PFSK-1 (cell line): ENCODE results near the gene SIKE1.

ENCODE experiments used
- FOXP2 ChIP-seq: optimal IDR thresholded peaks from 2 replicates; pipeline ENCODE3; 2011; ENCODE audit warnings: borderline replicate concordance, control low read depth, inconsistent platforms; ENCODE audit not compliant: insufficient read depth; ENCODE audit errors: extremely low read length, extremely low read depth
- POLR2AphosphoS5 ChIP-seq: IDR thresholded peaks from 2 replicates; pipeline ENCODE4 v1.6.1; 2012; ENCODE audit warnings: low read depth, mild to moderate bottlenecking, control low read depth, low read length, moderate library complexity
- REST ChIP-seq, 2 experiments: IDR thresholded peaks; 2 replicates each; pipeline versions ENCODE4 v1.6.1 to v1.8.0; 2011 to 2012; ENCODE audit warnings: low read depth in 2 of 2, low read length in 2 of 2, control low read depth in 1 of 2, inconsistent platforms in 1 of 2, mild to moderate bottlenecking in 1 of 2, moderate library complexity in 1 of 2; ENCODE audit not compliant: insufficient read depth in 1 of 2
- SIN3A ChIP-seq: IDR thresholded peaks from 2 replicates; pipeline ENCODE4 v1.6.1; 2012; ENCODE audit warnings: mild to moderate bottlenecking, low read length, moderate library complexity, borderline replicate concordance; ENCODE audit not compliant: insufficient read depth
- TAF1 ChIP-seq: IDR thresholded peaks from 2 replicates; pipeline ENCODE4 v1.6.1; 2012; ENCODE audit warnings: low read length, control low read depth, borderline replicate concordance; ENCODE audit not compliant: insufficient read depth

The SIKE1 gene

GRCh38 chr1:114803001-114803400, 22.5 kb upstream of the SIKE1 start:
- TF ChIP-seq REST (IDR thresholded peaks at IDR 0.05; ENCODE audit: insufficient read depth in 1 of 2, low read depth in 2 of 2, low read length in 2 of 2): no peak
- no peak for TF ChIP-seq FOXP2
- no peak for TF ChIP-seq TAF1
- no peak for TF ChIP-seq POLR2AphosphoS5
- TF ChIP-seq SIN3A: no peak

- TF ChIP-seq FOXP2 (no peak), SIN3A (no peak), REST (IDR thresholded peaks at IDR 0.05; ENCODE audit: insufficient read depth in 1 of 2, low read depth in 2 of 2, low read length in 2 of 2) (no peak), TAF1 (no peak), POLR2AphosphoS5 (no peak)
These were observed 13.6 kb upstream of the SIKE1 start for GRCh38 chr1:114794038-114794437.

GRCh38 chr1:114782476-114782875, 2.0 kb upstream of the SIKE1 start:
- TF ChIP-seq FOXP2 (no peak), REST (IDR thresholded peaks at IDR 0.05; ENCODE audit: insufficient read depth in 1 of 2, low read depth in 2 of 2, low read length in 2 of 2) (no peak), TAF1 (no peak), POLR2AphosphoS5 (no peak), SIN3A (no peak)

- no peak for TF ChIP-seq REST (IDR thresholded peaks at IDR 0.05; ENCODE audit: insufficient read depth in 1 of 2, low read depth in 2 of 2, low read length in 2 of 2)
These were observed 763 bp downstream of the SIKE1 start for GRCh38 chr1:114779722-114780121.

- TF ChIP-seq POLR2AphosphoS5 (no peak), REST (IDR thresholded peaks at IDR 0.05; ENCODE audit: insufficient read depth in 1 of 2, low read depth in 2 of 2, low read length in 2 of 2) (no peak), FOXP2 (no peak), SIN3A (no peak), TAF1 (no peak)
These were observed 8.5 kb downstream of the SIKE1 start for GRCh38 chr1:114771992-114772391.
